Activated CD4-positive, alpha-beta T cell treated with anti-CD3 and anti-CD28 coated beads, Interleukin-2, amount 50 U/mL, for 1 hour (primary cell): ENCODE results near the gene IGF1R.

ENCODE experiments used
- DNase-seq: peaks from one replicate; pipeline ENCODE4 v3.0.0-alpha.2; 2020

The IGF1R gene

DNA sequence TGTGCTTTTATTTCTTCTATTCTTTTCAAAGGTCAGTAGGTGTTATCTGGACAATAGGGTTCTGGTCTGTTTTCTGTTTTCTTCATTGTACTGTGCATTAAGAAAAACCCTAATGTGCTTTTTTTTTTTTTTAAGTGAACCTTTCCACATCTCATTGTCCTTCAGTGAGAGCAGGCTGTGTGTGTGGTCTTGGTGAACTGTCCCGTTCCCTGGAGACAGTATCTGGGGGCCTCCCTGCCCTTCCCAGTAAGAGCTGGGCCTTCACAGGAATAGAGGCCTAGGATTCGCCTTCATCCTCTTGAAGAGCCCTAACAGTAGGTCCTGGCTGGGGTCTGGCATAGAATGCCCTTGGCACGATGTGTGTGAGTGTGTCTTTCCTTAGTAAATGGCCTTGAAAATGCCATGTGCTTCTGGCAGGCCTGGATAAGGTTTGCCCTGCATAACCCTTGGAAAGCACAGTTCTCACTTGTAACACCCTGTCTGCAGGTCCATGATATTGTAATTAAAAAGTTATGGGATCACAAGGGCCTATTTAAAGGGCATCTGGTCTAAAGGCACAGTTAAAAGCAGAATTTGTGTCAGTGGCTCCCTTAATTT is 81.2 kb downstream of the IGF1R start:
- no peak for DNase-seq

GRCh38 chr15:98730860-98731711 is 82.7 kb downstream of the IGF1R start:
- no peak for DNase-seq

DNA sequence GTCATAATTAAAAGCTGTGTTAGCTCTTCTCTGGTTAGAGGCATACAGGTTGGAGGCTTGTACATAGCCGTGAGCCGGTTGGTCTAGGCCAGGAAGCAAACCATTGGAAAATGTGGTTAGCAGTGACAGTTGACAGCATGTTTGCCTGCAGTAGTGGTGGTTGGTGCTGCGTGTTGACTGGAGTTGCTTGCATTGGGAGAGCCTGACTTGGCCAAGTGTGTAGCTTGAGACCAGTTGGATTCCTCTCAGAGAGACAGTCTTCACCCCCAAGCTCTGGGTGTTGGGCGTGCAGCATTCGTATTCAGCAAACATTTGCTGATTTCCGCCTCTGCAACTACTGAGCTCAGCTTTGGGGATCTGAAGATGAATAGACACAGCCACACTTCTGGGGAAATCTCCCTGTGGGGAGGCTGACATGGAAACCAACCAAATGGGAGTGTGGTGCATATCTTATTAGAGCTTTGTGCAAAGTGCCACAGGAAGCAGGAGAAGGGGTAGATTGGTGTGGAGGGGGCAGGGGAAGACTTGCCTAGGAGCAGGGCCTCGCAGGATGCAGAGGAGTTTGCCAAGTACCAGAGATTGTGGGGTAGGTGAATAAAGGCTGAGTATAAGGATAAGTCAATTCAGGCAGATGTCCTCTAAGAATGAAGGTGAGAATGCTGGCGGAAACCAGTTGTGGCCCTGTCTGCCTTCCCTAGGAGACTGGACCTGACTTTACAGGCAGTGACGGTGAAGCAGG is 83.5 kb downstream of the IGF1R start:
- no peak for DNase-seq

- no peak for DNase-seq
Measured at GRCh38 chr15:98733098-98733497, 84.8 kb downstream of the IGF1R start.

DNA sequence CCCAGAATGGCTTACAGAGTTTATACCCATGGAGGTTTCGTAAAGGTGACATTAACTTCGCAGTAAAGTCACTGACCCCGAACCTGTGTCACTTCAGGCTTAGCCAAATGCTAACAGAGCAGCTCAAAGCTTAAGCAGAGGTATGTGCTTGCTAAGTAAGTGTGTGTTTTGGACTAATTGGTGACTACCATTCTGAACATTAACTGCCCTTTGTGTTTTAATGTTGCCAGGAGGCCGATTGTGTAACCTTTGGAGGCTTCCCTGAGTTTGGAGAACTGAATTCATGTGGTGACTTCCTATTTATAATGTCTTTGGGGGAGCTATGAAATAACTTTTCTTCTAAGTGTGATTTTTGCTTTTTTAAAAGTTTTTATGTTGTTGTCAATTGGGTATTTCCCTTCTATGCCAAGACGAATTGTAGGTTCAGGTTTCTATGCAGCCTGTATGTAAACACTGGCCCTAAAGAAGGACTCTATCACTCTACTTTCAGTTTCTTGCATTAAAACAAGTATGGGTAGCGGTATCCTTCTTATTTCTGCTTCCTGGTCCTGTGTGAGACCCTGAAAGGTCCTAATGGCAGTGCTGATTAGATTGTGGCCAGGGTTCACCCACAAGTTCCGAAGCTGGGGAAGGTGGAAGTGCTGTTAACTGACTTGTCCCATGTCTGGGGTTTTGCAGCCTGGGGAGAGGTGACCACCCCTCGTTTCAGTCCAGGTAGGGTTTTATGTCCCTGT is 86.3 kb downstream of the IGF1R start:
- no peak for DNase-seq

DNA sequence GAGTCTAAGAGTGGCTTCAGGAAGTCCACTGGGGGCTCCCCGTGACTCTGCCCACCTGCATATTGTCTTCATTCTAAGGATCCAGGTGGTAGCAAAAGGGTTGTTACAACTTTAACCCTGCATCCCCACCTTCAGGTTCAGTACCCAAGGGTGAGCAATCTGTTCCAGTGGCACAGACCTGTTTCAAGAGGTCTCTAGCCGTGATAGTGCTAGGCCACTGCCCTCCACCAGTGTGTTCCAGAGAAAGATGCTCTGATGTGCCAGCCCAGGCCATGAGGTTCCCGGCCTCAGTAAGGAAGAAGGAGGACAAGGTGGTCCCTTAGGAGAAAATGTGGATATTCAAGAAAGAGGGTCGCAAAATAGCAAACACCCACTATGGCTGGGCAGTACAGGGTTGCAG is 87.0 kb downstream of the IGF1R start:
- no peak for DNase-seq

- DNase-seq: no peak
Measured at GRCh38 chr15:98735895-98736617, 87.7 kb downstream of the IGF1R start.

DNA sequence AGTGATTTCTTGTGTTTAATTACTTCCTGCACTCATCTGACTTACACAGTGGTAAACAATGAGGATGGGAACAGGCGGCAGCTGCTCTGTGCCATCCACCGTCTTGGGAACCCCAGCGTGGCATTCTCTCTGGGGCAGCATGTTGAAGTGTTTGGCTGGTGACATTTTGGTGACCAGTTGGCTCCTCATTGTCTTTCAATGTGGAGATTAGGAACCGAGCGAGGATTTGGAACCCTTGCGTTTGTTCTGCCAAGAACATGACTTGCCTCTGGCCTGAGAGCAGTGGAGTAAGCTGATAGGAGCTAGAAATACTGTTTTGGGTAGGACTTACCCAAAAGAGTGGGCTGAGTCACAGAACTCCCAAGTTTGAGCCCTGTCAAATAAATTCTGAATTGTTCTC is 88.8 kb downstream of the IGF1R start:
- DNase-seq: no peak

GRCh38 chr15:98737721-98738120 is 89.4 kb downstream of the IGF1R start:
- DNase-seq: no peak

GRCh38 chr15:98738689-98739401 is 90.5 kb downstream of the IGF1R start:
- DNase-seq: no peak

GRCh38 chr15:98740295-98740694 is 92.0 kb downstream of the IGF1R start:
- no peak for DNase-seq

DNA sequence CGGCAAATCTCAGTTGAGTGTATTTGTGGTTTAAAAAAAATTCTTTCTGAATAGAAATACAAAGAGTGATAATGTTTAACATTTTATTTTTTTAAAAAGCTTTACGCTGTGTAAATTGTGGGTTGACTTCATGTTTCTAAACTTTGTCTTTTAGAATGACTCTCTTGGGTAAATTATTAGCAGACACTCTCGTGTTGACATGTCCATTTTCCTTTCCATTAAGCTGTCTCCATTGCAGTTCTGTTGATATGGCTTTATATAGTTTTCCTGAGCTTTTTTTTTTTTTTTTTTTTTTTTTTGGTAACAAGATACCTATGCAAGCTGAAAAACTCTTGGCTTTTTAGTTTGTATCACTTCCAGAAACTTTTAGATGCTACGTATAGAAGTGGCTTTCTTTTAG is 92.6 kb downstream of the IGF1R start:
- DNase-seq: no peak

DNA sequence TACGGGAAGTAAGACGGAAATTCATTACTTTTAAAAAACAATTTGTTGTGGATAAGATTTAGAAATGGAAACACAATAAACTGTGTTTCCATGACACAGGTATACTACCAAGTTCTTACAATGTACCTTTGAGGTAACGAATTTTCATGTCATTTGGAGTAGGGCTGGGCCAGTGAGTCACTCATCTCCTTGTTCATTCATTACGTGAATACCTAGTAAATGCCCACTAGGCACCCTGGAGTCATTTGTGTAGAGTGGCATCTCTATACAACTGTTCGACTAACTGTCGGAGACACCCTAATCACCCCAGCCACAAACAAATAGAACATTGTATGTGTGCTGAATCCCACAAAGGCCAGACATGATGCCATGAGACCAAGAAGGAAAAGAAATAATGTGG is 94.8 kb downstream of the IGF1R start:
- no peak for DNase-seq

DNA sequence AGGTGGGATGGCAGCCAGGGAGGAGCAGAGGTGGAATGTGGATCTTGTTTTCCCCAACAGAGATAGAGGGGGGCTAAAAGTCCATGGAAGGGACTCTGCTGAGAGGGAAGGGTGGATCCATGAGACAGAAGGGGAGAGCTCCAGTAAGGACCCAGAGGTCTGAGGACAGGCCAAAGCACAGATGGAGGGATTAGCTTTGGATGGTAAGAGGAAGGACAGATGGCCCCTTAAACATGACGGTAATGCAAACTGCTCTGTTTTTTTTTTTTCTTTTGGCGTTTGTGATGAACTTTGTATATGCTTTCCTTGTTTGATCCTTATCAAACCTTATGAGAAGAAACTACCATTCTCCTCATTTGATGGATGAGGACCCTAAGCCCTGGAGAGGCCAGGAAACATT is 96.2 kb downstream of the IGF1R start:
- no peak for DNase-seq

DNA sequence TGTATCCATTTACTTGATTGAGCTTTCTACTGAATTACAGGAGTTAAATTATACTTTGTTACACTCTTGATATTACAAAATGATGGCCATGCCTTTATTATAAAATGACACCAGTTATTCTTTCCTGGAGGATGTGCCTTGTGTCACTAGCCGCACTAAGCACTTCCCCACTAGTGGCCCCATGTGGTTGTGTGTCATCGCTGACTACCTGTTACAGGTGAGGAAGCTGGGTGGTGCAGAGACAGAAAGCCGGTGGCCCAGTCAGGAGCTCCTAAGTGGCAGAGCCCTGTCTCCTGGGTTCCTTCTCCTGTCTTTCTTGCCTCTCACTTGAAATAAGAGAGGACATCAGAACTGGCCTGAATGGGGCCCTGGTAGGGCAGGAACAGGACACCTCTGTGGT is 96.8 kb downstream of the IGF1R start:
- DNase-seq: no peak

GRCh38 chr15:98745650-98746374 is 97.5 kb downstream of the IGF1R start:
- DNase-seq: no peak

DNA sequence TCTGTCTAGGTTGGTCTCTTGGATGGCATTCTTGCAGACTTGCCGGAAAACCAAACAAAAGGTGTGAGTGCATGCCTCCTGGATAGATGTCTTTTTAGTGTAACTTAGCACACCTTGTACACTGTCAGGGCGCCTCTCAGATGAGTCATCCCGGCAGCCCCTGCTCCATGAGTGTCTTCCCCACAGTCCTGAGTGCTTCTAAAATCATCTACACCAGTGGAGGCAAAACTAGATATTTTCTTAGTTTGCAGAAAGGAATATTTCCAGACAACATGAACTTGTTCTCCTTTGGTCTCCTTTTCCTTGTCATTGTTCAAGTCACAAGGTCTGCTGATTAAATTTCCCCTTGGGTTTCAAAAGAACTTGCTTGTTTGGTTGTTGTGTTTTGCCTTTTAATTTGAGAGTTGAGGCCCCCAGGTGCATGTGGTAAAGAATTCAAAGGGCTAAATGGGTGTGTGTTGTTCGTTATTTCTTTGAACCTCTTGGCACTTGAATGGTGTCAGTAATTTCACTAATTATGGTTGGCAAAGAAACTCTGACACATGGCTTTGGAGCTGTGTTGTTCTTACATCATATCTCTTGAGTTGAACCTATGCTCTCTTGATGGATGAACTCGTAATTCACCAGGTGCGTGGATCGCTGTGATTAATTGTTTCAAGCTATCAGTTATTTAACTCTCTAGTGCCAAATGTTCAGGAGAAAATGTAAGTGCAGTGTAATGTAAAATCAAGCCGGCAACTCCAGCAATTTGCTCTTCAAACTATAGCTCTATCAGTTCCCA is 98.2 kb downstream of the IGF1R start:
- DNase-seq: no peak

DNA sequence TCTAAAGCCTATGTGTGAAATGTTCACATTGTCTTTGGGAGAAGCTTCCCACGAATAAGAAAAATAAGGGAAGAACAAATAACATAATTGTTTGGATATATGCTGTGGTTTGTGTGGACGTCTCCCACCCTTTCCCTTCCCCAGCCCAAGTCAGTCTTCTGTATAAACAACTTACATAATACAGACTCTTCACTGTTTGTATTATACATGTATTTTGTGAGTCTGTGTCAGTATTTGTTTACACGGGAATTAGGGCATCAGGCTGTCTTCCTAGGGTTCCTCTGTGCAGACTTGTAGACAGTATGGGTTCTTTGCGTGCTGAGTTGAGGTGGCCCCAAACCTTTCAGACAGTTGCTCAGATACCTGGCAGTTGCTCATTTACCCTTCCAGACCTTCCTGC is 103.4 kb downstream of the IGF1R start:
- no peak for DNase-seq

DNA sequence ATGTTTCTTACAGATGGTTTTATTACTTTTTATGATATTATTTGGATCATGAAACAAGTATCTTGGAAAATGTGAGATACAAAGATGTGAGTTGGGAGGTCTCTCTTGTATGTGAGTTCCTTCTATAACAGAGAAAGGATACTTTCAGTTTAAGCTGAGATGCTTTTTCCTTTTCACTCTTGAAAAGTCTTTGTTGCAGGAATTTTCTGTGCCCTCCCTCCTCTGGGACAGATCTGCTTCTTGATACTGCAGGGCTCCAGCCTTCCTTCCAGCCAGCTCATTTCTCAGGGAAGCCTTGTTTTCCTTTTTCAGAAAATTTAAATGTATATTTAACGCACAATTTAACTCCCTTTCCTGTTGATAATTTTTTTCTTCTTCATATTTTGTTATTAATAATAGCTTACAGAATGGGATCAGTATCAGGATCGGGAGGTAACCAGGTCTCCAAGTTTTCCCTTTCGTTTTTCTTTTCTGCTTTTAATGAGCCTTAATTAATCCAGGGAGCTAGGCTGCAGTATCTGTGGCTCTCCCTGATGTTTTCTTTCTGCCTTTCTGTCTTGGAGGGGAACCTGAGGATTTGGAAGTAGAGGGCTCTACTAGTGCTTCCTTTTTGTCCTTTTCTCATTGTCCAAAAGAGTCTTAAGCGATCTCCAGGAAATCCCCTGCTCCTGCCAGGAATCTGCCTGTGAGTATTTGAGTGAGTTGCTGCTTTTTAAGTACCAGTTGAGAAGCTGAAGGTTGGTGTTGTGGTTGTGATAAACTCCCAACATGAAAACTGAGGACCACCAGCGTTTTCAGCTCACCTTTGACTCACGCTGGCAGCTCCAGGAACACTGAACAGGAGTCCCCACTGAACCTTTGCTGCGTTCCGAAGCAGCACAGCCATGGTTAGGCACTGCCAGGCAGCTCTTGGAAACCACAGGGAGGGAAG is 105.7 kb downstream of the IGF1R start:
- DNase-seq: no peak
